ENCODE results near the gene SLC9C1. TPM values are rescaled to one million over a fixed set of nuclear protein-coding genes. Genes with fewer than 3 reads are reported as not detected.

Gene SLC9C1
- total and polyA plus RNA-seq, 7 donors: 0.07 to 0.41 TPM; not detected in 5

- intact Hi-C loops (cut with DNase I): no loop called here
- TF ChIP-seq CTCF (IDR thresholded peaks at IDR 0.05): no peak
- no peak for TF ChIP-seq POLR2AphosphoS5 (IDR thresholded peaks at IDR 0.05)
- no peak for TF ChIP-seq POLR2A (IDR thresholded peaks at IDR 0.05)
- no peak for TF ChIP-seq EP300 (IDR thresholded peaks at IDR 0.05)
- Histone ChIP-seq H3K27ac (no peak overlapping the region), H3K27me3 (no peaks in the 10 kb centered on the region), H3K9me3 (no peaks in the 10 kb centered on the region), H3K4me1 (no peaks in the 10 kb centered on the region), H3K4me3 (no peak overlapping the region), H3K36me3 (no peaks in the 10 kb centered on the region)
- DNase-seq: no peak
- 72 to 82% methylated on average over 4 of the region's 4 CpGs for WGBS, 2 donors
Observed at GRCh38 chr3:112233083-112233482, 60.9 kb downstream of the SLC9C1 start.

- no peak overlapping the region for H3K4me3 ChIP-seq
- WGBS, 2 donors: 73 to 84% methylated on average over 3 of the region's 3 CpGs
- TF ChIP-seq POLR2A (IDR thresholded peaks at IDR 0.05) (no peak), CTCF (IDR thresholded peaks at IDR 0.05) (no peak), POLR2AphosphoS5 (IDR thresholded peaks at IDR 0.05) (no peak), EP300 (IDR thresholded peaks at IDR 0.05) (no peak)
- H3K9me3 ChIP-seq: no peaks in the 10 kb centered on the region
- H3K36me3 ChIP-seq: no peaks in the 10 kb centered on the region
- H3K4me1 ChIP-seq: no peaks in the 10 kb centered on the region
- H3K27ac ChIP-seq: no peak overlapping the region
- intact Hi-C loops (cut with DNase I): no loop called here
- DNase-seq: no peak
- no peaks in the 10 kb centered on the region for H3K27me3 ChIP-seq
Observed at GRCh38 chr3:112231727-112232126, 62.3 kb downstream of the SLC9C1 start.

- no peak overlapping the region for H3K4me3 ChIP-seq
- intact Hi-C loops (cut with DNase I): no loop called here
- 94% methylated on average over 1 of the region's 1 CpG for WGBS, 2 donors
Observed at GRCh38 chr3:112230033-112230432, 64.0 kb downstream of the SLC9C1 start.

GRCh38 chr3:112228786-112229185 lies 65.2 kb downstream of the SLC9C1 start:
- Histone ChIP-seq H3K27me3 (no peaks in the 10 kb centered on the region), H3K27ac (no peak overlapping the region), H3K4me3 (no peak overlapping the region), H3K9me3 (peaks cover 0 to 6% (median 0%) of the 10 kb centered on the region in 4 donors), H3K36me3 (no peaks in the 10 kb centered on the region), H3K4me1 (no peaks in the 10 kb centered on the region)
- TF ChIP-seq POLR2A (IDR thresholded peaks at IDR 0.05) (no peak), EP300 (IDR thresholded peaks at IDR 0.05) (no peak), POLR2AphosphoS5 (IDR thresholded peaks at IDR 0.05) (no peak), CTCF (IDR thresholded peaks at IDR 0.05) (no peak)
- intact Hi-C loops (cut with DNase I): no loop called here
- 15 to 66% methylated on average over 1 of the region's 1 CpG for WGBS, 2 donors
- DNase-seq: no peak

More at GRCh38 chr3:112230033-112230432, 64.0 kb downstream of the SLC9C1 start:
- DNase-seq: no peak
- no peaks in the 10 kb centered on the region for H3K27me3 ChIP-seq
- TF ChIP-seq POLR2A (IDR thresholded peaks at IDR 0.05) (no peak), POLR2AphosphoS5 (IDR thresholded peaks at IDR 0.05) (no peak), CTCF (IDR thresholded peaks at IDR 0.05) (no peak), EP300 (IDR thresholded peaks at IDR 0.05) (no peak)
- H3K27ac ChIP-seq: no peak overlapping the region
- H3K36me3 ChIP-seq: no peaks in the 10 kb centered on the region
- no peaks in the 10 kb centered on the region for H3K4me1 ChIP-seq
- H3K9me3 ChIP-seq: peaks cover 0 to 3% (median 0%) of the 10 kb centered on the region in 4 donors

GRCh38 chr3:112200317-112200666 lies 93.7 kb downstream of the SLC9C1 start:
- Histone ChIP-seq H3K27me3 (no peaks in the 10 kb centered on the region), H3K9me3 (peaks cover 0 to 4% (median under 1%) of the 10 kb centered on the region in 4 donors), H3K36me3 (no peaks in the 10 kb centered on the region), H3K4me1 (no peaks in the 10 kb centered on the region), H3K4me3 (no peak overlapping the region), H3K27ac (no peak overlapping the region)
- intact Hi-C loops (cut with DNase I): no loop called here
- no peak for TF ChIP-seq CTCF (IDR thresholded peaks at IDR 0.05)
- no peak for TF ChIP-seq POLR2AphosphoS5 (IDR thresholded peaks at IDR 0.05)
- no peak for TF ChIP-seq POLR2A (IDR thresholded peaks at IDR 0.05)
- TF ChIP-seq EP300 (IDR thresholded peaks at IDR 0.05): no peak
- DNase-seq: no peak
- WGBS, 2 donors: 90 to 91% methylated on average over 3 of the region's 3 CpGs

Measured in sigmoid colon (tissue), 7 donors.